Glomerular visceral epithelial cell (primary cell): ENCODE results near the gene U2SURP.
A peak's percentile ranks its signal among the peaks of the same experiment; 100 is the strongest.

Source experiments
- DNase-seq: peaks from one replicate; pipeline ENCODE4 v3.0.0-alpha.2; 2016; ENCODE audit errors: extremely low spot score

U2SURP gene

GRCh38 chr3:143001369-143002082 is at the start of gene U2SURP:
Gene U2SURP (plus strand): TSS chr3:143001570. CDS start chr3:143001629, 59 bp downstream.
- peak; percentile 97 for DNase-seq

- DNase-seq: no peak
Observed at GRCh38 chr3:142951794-142952193, 49.6 kb upstream of the U2SURP start.

- DNase-seq: no peak
Observed at GRCh38 chr3:142952272-142953193, 48.8 kb upstream of the U2SURP start.

- DNase-seq: no peak
Observed at GRCh38 chr3:142953443-142953842, 47.9 kb upstream of the U2SURP start.

GRCh38 chr3:142958707-142959106 is 42.7 kb upstream of the U2SURP start:
- peak; percentile 42 for DNase-seq

- no peak for DNase-seq
Observed at GRCh38 chr3:142960322-142960850, 41.0 kb upstream of the U2SURP start.

- DNase-seq: no peak
Observed at GRCh38 chr3:142961539-142961938, 39.8 kb upstream of the U2SURP start.

GRCh38 chr3:142962175-142962519 is 39.2 kb upstream of the U2SURP start:
- DNase-seq: no peak

GRCh38 chr3:142962520-142963233 is 38.7 kb upstream of the U2SURP start:
- DNase-seq: no peak

- DNase-seq: peak; percentile 8
Observed at GRCh38 chr3:142963234-142963515, 38.2 kb upstream of the U2SURP start.

- DNase-seq: peak; percentile 41
Observed at GRCh38 chr3:142963516-142964448, 37.6 kb upstream of the U2SURP start, which contains the start of gene PAQR9. Gene PAQR9 (minus strand): TSS chr3:142963674. CDS start chr3:142963336, 338 bp downstream.

GRCh38 chr3:142965581-142965980 is 35.8 kb upstream of the U2SURP start:
- no peak for DNase-seq

- no peak for DNase-seq
Observed at GRCh38 chr3:142966808-142967207, 34.6 kb upstream of the U2SURP start.

- no peak for DNase-seq
Observed at GRCh38 chr3:142968319-142969025, 32.9 kb upstream of the U2SURP start.

- DNase-seq: no peak
Observed at GRCh38 chr3:142971431-142971830, 29.9 kb upstream of the U2SURP start.

GRCh38 chr3:142972092-142972753 is 29.1 kb upstream of the U2SURP start:
- no peak for DNase-seq

GRCh38 chr3:142973217-142974009 is 28.0 kb upstream of the U2SURP start:
- no peak for DNase-seq

- no peak for DNase-seq
Observed at GRCh38 chr3:142975316-142975995, 25.9 kb upstream of the U2SURP start.
